ENCODE data around the gene SLC30A3.
A peak's percentile ranks its signal among the peaks of the same experiment; 100 is the strongest.
"Not testable (repeated sequence)": the region's sequence is repeated elsewhere in the genome, so short reads cannot be mapped to it uniquely, and the experiment has no call there.

The SLC30A3 gene

DNA sequence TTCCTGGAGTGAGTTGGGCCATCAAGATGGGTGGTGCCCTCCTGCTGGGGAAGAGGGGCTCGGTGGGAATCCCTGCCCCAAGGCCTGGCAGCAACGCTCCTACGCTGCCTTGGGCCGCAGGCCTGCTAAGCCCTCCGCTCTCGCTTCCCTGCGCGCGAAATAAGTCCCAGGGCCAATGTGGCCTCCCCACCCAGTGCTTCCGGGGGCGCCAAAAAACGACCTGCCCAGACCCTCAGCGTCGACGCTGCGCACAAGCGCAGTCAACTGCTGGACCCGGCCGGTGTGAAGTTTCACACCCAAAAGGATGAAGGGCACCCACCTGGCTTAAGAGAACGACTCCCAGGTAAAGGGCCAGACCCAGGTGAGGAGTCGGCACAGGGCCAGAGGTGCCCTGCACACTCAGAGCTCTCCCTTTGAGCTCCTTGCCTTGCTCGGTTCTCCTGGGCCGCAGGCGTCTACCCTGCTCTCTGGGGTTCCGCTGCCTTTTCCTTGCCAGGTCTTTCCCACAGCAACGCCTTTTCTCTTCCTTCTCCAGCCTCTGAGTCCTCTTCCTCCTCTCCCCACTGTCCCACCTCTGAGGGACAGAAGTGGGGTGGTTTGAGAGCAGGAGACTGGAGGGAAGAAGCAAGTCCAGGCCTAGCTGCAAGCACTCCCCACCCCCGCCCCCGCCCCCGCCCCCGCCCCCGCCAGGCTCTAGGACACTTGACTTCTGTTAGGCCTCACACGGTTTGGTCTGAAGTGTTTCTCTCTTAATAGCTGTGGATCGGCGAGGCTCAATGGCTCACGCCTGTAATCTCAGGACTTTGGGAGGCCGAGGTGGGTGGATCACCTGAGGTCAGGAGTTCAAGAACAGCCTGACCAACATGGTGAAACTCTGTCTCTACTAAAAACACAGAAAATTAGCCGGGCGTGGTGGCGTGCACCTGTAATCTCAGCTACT lies 12.6 kb upstream of the SLC30A3 start, which contains the start of gene DNAJC5G:
DNAJC5G (plus strand) TSS at position 223 of the 940 bp plus-strand sequence. CDS start 1,296 bp downstream, outside the sequence.
- Mint-ChIP-seq H3K4me3 (no peak within 1 kb of the TSS), H3K4me1 (ENCODE audit: low read depth) (peaks cover 4% of the 10 kb centered on the region), H3K27me3 (peaks cover 11% of the 10 kb centered on the region), H3K36me3 (ENCODE audit: low read depth) (no peaks in the 10 kb centered on the region), H3K27ac (no peak within 1 kb of the TSS), H3K9me3 (no peaks in the 10 kb centered on the region)
- DNase-seq: no peak

DNA sequence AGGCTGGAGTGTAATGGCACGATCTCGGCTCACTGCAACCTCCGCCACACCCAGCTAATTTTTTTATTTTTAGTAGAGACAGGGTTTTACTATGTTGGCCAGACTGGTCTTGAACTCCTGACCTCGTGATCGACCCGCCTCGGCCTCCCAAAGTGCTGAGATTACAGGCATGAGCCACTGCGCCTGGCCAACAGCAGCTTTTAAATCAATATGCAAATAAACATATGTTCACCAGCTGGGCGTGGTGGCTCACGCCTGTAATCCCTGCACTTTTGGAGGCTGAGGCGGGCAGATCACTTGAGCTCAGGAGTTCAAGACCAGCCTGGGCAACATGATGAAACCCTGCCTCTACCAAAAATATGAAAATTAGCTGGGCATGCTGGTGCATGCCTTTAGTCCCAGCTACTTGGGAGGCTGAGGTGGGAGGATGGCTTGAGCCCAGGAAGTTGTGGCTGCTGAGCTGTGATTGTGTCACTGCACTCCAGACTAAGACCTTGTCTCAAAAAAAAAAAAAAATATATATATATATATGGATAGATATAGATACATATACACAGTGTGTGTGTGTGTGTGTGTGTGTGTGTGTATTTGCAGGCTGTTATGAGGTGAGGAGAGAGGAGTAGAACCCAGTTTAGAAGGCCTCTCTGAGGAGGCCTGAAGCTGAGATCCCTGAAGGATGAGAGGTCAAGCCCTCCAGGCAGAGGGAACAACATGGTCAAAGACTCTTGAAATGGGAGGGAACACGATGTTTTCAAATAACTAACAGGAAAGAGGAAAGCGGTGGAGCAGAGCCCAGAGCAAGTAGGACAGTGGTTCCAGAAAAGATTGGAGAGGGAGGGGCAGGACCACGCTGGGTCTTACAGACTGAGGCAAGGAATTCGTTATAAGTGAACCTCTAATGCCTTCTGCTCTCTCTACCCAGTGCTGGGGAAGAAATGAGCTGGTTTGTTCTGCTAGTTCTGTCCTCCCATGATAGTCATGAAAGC lies 10.0 kb upstream of the SLC30A3 start:
- not testable (repeated sequence) for H3K9me3 Mint-ChIP-seq; DNase-seq; H3K27me3 Mint-ChIP-seq; H3K27ac Mint-ChIP-seq; H3K4me3 Mint-ChIP-seq; H3K36me3 Mint-ChIP-seq (ENCODE audit: low read depth); H3K4me1 Mint-ChIP-seq (ENCODE audit: low read depth)

DNA sequence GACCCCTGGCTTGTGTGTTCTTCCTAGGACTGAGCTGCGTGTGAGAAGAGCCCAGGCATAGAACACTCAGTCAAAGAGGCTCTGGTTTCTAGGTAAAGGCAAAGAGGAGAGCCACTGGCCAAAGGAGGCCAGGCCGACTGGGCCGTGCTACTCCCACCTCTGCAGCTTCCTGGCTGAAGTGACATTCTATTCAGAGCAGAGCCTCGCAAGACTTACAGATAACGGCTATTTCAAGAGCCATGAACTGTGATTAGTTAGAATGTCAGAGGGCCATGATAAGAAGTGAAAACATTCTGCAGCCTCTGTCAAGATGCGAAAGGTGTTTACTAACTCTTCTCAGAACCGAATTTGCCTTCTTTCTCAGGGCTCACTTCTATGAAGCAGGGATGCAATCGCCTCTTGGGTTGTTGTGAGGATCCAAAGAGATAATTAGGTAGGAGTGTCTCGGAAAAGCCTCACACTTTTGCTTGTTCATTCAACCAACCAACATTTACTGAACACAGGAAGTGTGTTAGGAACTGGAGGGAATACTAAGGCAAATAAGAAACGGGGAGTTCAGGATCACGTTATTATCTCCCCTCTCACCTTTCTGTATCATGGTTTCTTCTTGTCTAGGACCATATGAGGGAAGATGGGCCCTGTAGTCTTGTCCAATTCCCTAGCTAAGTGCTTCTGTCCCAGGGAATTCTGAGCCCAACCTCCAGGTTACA lies 8.9 kb upstream of the SLC30A3 start:
- Mint-ChIP-seq H3K27ac (no peak overlapping the region), H3K9me3 (no peaks in the 10 kb centered on the region), H3K4me1 (ENCODE audit: low read depth) (no peaks in the 10 kb centered on the region), H3K4me3 (no peak overlapping the region), H3K27me3 (no peaks in the 10 kb centered on the region), H3K36me3 (ENCODE audit: low read depth) (no peaks in the 10 kb centered on the region)
- no peak for DNase-seq

DNA sequence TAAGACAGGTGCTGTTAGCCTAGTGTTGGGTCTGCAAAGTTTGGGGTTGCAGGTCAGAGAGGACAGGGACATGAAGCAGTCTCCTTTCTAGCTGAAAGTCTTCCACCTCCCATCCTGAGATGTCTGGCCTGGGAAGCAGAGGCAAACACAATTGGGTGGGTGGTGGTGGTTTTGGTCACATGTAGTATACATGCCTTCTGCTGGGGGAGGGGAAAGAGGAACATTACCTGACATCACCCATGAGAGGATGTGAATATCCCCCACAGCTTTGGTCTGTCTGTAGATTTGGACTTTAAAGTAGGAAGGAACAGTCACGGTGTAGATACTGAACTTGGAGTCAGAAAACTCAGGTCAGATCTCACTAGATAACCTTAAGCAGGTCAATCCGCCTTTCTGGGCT lies 7.8 kb upstream of the SLC30A3 start:
- Mint-ChIP-seq H3K4me1 (ENCODE audit: low read depth) (no peaks in the 10 kb centered on the region), H3K4me3 (no peak overlapping the region), H3K27me3 (no peaks in the 10 kb centered on the region), H3K9me3 (no peaks in the 10 kb centered on the region), H3K36me3 (ENCODE audit: low read depth) (no peaks in the 10 kb centered on the region), H3K27ac (no peak overlapping the region)
- DNase-seq: no peak

DNA sequence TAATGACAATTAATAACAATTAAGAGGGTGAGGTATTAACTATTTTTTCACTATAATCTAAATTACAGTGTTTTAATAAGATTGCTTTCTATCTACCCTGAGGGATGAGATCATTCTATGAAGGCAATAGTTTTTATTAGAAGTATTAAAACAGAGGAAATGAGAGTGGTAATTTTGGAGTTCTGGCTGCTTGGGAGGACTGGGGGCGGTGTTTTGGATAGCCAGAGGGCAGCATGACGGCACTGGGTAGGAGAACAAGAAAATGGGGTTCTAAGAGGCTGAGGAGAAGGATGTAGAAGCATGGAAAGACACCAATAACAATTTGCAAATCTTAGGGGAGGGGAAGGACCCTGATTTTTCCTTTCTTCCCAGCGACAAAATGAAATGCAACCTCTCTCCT lies 7.3 kb upstream of the SLC30A3 start:
- H3K4me1 Mint-ChIP-seq (ENCODE audit: low read depth): peaks cover 2% of the 10 kb centered on the region

DNA sequence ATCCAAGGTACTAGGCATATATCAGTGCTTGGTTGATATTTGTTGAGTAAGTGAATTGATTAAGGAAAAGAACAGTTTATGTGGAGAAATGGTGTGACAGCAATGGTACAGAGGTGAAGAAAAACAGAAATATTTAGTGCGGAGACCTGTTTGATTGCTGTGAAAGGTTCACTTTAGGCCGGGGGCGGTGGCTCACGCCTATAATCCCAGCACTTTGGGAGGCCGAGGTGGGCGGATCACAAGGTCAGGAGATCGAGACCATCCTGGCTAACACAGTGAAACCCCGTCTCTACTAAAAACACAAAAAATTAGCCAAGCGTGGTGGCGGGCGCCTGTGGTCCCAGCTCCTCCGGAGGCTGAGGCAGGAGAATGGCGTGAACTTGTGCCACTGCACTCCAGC lies 5.4 kb upstream of the SLC30A3 start:
- DNase-seq; H3K4me3 Mint-ChIP-seq; H3K27ac Mint-ChIP-seq; H3K9me3 Mint-ChIP-seq; H3K36me3 Mint-ChIP-seq (ENCODE audit: low read depth): not testable (repeated sequence)
- Mint-ChIP-seq H3K27me3 (peaks cover 16% of the 10 kb centered on the region), H3K4me1 (ENCODE audit: low read depth) (peaks cover 16% of the 10 kb centered on the region)

More for the DNA sequence above, 7.3 kb upstream of the SLC30A3 start:
- Mint-ChIP-seq H3K4me3 (no peak overlapping the region), H3K27ac (no peak overlapping the region), H3K27me3 (no peaks in the 10 kb centered on the region), H3K36me3 (ENCODE audit: low read depth) (no peaks in the 10 kb centered on the region), H3K9me3 (no peaks in the 10 kb centered on the region)
- DNase-seq: no peak

DNA sequence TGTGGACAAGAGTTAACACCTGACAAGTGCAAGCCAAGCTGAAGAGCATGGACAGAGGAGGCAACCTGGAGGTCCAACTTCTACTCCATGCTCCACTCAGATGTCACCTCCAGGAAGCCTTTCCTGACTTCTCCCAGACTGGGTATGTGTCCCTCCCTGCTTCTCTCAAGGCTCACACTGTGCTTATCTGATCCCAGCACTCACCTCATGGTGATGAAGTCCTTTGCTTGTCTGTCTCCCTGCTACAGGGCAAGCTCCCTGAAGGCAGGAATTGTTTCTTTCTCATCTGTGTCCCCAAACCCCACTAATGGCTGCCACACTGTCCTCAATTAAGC lies 2.7 kb upstream of the SLC30A3 start:
- no peaks in the 10 kb centered on the region for H3K36me3 Mint-ChIP-seq (ENCODE audit: low read depth)
- H3K4me3 Mint-ChIP-seq: no peak overlapping the region
- no peaks in the 10 kb centered on the region for H3K9me3 Mint-ChIP-seq
- DNase-seq: no peak
- H3K27ac Mint-ChIP-seq: no peak overlapping the region
- H3K4me1 Mint-ChIP-seq (ENCODE audit: low read depth): peaks cover 25% of the 10 kb centered on the region
- H3K27me3 Mint-ChIP-seq: peaks cover 33% of the 10 kb centered on the region

DNA sequence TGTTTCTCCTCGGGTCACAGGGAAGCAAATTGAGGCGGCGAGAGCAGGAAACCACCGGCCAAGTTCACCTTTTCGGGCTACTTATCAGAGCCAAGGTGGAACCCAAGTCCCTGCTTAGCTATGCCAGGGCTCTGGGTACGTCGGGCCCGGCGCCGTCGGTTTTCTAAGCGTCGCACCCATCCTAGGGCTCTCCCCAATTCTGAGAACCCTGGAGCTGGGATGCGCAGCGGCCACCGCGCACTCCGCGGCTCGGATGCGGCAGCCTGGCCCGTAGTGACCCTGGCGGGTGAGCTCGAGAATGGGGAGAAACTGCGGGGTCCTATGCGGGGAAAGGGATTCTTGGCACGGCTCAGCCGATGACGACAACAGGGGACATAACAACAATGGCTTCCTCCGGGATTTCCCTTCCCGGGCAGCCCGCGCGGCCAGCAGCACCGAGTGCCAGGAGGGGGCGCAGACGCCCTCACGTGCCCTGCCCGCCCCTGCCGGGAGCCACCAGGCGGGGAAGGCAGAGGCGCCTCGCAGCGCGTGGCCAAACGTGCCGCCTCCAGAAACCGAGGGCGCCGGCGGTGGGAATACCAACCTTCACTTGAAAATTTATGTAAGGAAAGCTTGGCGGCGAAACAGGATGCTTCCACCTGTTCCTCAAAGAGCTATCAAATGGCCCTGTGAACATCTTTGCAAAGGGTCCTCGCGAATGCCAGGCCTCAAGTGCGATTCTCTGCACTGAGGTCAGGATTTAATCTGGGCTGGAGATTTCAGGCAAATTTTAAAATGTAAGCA lies 2.1 kb upstream of the SLC30A3 start:
- Mint-ChIP-seq H3K36me3 (ENCODE audit: low read depth) (no peaks in the 10 kb centered on the region), H3K27me3 (peaks cover 38% of the 10 kb centered on the region), H3K9me3 (no peaks in the 10 kb centered on the region), H3K4me3 (peak overlapping the region; percentile 65), H3K4me1 (ENCODE audit: low read depth) (peaks cover 25% of the 10 kb centered on the region), H3K27ac (no peak overlapping the region)
- peak; percentile 79 for DNase-seq

DNA sequence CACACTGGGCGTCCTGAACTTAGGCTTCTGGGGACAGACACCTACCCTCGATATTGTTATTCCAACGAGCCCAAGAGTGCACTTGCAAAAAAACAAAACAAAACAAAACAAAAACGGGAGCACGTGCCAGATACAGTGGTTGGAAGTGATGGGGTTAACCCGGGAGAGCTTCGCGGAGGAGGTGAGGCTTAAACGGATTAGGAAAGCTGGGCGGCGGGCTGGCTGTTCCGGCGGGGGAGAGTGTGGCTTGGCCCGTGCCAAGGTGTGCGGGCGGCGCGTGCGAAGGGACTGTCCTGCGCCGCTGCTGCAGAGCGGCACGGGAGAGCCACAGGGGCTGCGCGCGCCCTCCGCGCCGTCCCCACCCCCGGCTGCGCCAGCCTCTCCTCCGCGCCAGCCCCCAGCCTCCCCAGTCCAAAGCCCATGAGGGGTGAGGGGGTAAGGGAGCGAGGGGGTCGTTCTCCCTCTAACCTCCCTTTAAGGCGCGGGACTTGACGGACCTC lies 1.5 kb upstream of the SLC30A3 start:
- Mint-ChIP-seq H3K4me3 (peak overlapping the region; percentile 78), H3K4me1 (ENCODE audit: low read depth) (peaks cover 25% of the 10 kb centered on the region), H3K9me3 (no peaks in the 10 kb centered on the region), H3K27me3 (peaks cover 44% of the 10 kb centered on the region), H3K27ac (peak overlapping the region; percentile 71), H3K36me3 (ENCODE audit: low read depth) (no peaks in the 10 kb centered on the region)
- no peak for DNase-seq

DNA sequence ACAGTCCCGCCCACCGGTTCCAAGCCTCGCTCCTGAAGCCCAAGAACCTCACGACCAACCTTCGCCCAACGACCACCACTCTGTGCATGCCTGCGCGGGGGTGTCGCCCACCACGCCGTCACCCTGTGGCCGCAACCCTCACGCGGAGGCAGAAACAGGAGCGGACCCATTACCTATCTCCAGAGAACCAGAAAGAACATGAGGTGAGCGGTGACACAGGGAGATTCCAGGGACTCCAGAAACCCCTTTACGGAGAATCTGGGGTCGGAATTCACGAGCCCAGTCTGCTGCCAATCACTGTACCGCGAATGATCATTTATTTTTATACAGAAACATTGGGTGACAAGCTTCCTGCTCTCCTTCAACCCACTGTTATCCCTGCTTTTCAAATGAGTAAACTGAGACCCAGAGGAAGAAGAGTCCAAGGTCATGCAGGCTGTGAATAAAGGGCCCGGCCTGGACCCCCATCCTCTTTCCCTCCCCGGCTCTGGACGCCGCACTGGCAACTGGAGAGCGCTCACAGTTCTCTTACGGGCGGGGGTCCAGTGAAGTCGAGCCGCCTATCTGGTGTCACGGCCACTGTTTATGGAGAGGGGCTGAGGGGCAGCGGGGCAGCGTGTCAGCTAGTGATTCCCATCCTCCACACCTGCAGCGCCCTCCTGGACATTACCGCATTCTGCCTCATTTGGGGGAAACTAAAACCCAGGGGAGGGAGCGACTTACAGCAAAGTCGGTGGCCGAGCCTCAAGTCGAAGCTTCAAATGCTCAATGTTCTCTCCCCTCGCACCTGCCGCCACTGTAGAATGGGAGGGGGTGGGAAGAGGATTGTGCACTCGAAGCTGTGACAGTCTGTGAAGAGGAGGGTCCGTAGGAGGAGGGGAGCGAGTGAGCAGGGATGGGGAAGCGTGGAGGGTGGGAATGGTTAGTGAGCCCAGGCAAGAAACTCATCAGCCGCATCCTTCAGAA lies 723 bp upstream of the SLC30A3 start:
- peaks cover 25% of the 10 kb centered on the region for H3K4me1 Mint-ChIP-seq (ENCODE audit: low read depth)
- H3K36me3 Mint-ChIP-seq (ENCODE audit: low read depth): no peaks in the 10 kb centered on the region
- H3K27me3 Mint-ChIP-seq: peaks cover 50% of the 10 kb centered on the region
- peak overlapping the region; percentile 73 for H3K27ac Mint-ChIP-seq
- H3K4me3 Mint-ChIP-seq: peak overlapping the region; percentile 78
- peak; percentile 50 for DNase-seq
- no peaks in the 10 kb centered on the region for H3K9me3 Mint-ChIP-seq

DNA sequence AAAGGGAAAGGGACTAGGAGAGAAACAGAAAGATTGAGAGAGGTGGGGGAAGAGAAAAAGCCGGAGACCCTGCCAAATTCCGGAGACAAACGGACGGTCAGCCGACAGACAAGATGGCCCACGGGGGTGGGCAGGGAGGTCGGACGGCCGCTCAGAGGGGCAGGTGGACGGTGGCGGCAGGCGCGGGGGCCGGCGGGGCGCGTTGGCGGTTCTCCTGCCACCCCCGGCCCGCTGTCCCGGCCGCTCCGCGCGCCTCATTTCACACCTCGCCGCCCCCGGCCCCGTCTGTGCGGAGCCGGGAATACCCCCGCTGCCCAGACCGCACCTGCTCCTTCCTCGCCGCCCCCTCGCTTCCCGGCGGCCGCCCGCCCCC lies 935 bp downstream of the SLC30A3 start:
- peak overlapping the region; percentile 66 for H3K4me3 Mint-ChIP-seq
- no peaks in the 10 kb centered on the region for H3K36me3 Mint-ChIP-seq (ENCODE audit: low read depth)
- no peaks in the 10 kb centered on the region for H3K9me3 Mint-ChIP-seq
- H3K27me3 Mint-ChIP-seq: peaks cover 65% of the 10 kb centered on the region
- no peak for DNase-seq
- peaks cover 25% of the 10 kb centered on the region for H3K4me1 Mint-ChIP-seq (ENCODE audit: low read depth)
- no peak overlapping the region for H3K27ac Mint-ChIP-seq

DNA sequence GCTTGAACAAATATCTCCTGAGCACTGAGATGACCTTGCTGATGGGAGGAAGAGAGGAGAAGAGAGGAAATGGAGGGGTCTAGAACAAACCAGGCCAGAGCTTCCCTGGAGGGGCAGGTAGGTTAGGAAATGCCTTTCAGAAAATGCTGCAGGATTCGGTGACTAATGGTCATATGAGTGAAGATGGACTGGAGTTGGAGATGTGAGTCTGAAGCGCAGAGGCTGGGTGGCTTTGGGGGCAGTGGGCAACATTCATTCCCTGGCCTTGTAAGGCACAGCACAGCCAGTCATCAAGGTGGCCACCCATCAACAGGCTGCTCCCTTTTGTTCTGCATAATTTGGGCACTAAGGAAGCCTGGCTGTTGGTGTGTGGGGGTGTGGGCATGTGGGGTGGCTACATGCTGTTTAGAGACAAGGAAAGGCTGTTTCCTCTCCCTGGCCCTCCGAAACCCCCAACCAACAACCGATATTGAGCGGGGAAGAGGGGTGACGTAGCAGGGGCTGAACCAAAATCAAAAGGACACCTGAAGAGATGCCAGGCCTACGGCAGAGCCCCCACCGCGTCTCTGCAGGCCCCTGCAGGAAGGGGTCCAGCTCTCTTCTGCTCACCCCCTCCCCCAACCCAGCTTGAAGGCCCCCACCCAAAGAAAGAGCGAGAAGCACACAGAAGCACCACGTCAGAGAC lies 1.5 kb downstream of the SLC30A3 start:
- H3K36me3 Mint-ChIP-seq (ENCODE audit: low read depth): no peaks in the 10 kb centered on the region
- no peak for DNase-seq
- H3K9me3 Mint-ChIP-seq: no peaks in the 10 kb centered on the region
- H3K27me3 Mint-ChIP-seq: peaks cover 70% of the 10 kb centered on the region
- peaks cover 25% of the 10 kb centered on the region for H3K4me1 Mint-ChIP-seq (ENCODE audit: low read depth)
- H3K27ac Mint-ChIP-seq: no peak overlapping the region
- H3K4me3 Mint-ChIP-seq: peak overlapping the region; percentile 66
